Astrocyte (in vitro differentiated cells and primary cell): ENCODE results near the gene KRT71.

Experiments used
- EZH2 ChIP-seq: IDR thresholded peaks from 2 replicates; pipeline ENCODE4 v1.6.1; 2012; ENCODE audit warnings: mild to moderate bottlenecking, low read length, inconsistent platforms; ENCODE audit not compliant: insufficient read depth
- TF ChIP-seq, protein P1 (sequence below): IDR thresholded peaks from 2 replicates; pipeline ENCODE4 v1.5.1; 2011; ENCODE audit warnings: low read depth, mild to moderate bottlenecking, inconsistent platforms, low read length, moderate library complexity; ENCODE audit not compliant: insufficient read depth

DNA sequence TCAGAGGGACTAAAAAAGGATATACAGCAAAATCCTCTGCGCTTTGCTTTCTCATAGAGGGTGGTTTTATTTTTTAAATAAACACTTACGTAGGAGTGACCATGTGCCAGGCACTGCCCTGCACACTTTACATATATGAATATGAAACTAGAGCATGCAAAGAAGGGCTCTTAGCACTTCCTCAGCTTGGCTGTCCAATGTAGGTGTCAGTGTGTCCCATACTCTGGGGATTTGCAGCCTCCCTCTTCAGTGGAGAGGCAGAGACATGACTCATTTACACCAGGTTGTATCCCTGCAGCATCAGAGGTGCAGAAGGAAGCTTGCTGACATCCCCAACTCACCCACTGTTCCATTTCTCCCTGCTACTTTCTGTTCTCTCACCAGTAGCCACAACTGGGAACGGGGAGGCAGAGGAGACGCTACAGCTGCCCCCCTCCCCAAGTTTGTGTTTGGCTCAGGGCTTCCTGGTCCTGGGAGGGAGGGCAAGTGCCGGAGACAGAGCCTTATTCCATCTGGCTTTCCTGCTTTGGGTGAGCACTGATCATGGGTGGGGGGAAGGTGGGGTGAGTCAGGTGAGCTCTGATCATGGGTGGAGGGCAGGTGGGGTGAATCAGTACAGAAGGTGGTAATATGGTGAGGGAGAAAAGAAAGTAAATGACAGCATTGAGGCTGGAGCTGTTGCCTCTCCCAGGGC lies 27.9 kb downstream of the KRT71 start:
- TF ChIP-seq, protein P1, sequence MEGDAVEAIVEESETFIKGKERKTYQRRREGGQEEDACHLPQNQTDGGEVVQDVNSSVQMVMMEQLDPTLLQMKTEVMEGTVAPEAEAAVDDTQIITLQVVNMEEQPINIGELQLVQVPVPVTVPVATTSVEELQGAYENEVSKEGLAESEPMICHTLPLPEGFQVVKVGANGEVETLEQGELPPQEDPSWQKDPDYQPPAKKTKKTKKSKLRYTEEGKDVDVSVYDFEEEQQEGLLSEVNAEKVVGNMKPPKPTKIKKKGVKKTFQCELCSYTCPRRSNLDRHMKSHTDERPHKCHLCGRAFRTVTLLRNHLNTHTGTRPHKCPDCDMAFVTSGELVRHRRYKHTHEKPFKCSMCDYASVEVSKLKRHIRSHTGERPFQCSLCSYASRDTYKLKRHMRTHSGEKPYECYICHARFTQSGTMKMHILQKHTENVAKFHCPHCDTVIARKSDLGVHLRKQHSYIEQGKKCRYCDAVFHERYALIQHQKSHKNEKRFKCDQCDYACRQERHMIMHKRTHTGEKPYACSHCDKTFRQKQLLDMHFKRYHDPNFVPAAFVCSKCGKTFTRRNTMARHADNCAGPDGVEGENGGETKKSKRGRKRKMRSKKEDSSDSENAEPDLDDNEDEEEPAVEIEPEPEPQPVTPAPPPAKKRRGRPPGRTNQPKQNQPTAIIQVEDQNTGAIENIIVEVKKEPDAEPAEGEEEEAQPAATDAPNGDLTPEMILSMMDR: no peak
- no peak for TF ChIP-seq EZH2
